NT2/D1 (cell line): ENCODE data around the gene ANKRD22.
"Not testable (repeated sequence)": the region's sequence is repeated elsewhere in the genome, so short reads cannot be mapped to it uniquely, and the experiment has no call there.

Source experiments
- DNase-seq: peaks from one replicate; pipeline ENCODE4 v3.0.0-alpha.2; 2011; ENCODE audit warnings: low read depth, low spot score
- H3K27me3 ChIP-seq: 2 replicates; pipeline ENCODE4 v1.6.0; 2011; ENCODE audit warnings: mild to moderate bottlenecking; ENCODE audit not compliant: insufficient read length, insufficient read depth
- H3K36me3 ChIP-seq: 2 replicates; pipeline ENCODE4 v1.6.1; 2011; ENCODE audit warnings: mild to moderate bottlenecking, low read length, mixed read lengths; ENCODE audit not compliant: insufficient read depth, insufficient read length
- H3K4me1 ChIP-seq: 2 replicates; pipeline ENCODE4 v1.5.1; 2011; ENCODE audit not compliant: insufficient read depth, insufficient read length
- H3K4me3 ChIP-seq: 2 replicates; pipeline ENCODE4 v1.5.1; 2011; ENCODE audit warnings: low read depth; ENCODE audit not compliant: insufficient read length
- H3K9ac ChIP-seq: 2 replicates; pipeline ENCODE4 v1.6.0; 2011; ENCODE audit warnings: low read depth; ENCODE audit not compliant: insufficient read length
- H3K9me3 ChIP-seq: 2 replicates; pipeline ENCODE4 v1.5.1; 2011; ENCODE audit warnings: mild to moderate bottlenecking, low read length; ENCODE audit not compliant: insufficient read depth
- SUZ12 ChIP-seq: IDR thresholded peaks from 2 replicates; pipeline ENCODE4 v1.6.1; 2011; ENCODE audit not compliant: insufficient read length, insufficient read depth; ENCODE audit errors: extremely low read depth
- YY1 ChIP-seq: IDR thresholded peaks from 2 replicates; pipeline ENCODE4 v1.6.1; 2011; ENCODE audit not compliant: insufficient read length, insufficient read depth
- ZNF274 ChIP-seq: IDR thresholded peaks from 2 replicates; pipeline ENCODE4 v1.6.1; 2011; ENCODE audit warnings: mild to moderate bottlenecking, low read depth, low read length

The ANKRD22 gene

GRCh38 chr10:88892222-88892967 is 40.8 kb upstream of the ANKRD22 start:
- no peaks in the 10 kb centered on the region for H3K9me3 ChIP-seq
- no peak for DNase-seq
- no peaks in the 10 kb centered on the region for H3K36me3 ChIP-seq
- H3K27me3 ChIP-seq, result no peaks in the 10 kb centered on the region
- peaks cover 3% of the 10 kb centered on the region for H3K4me1 ChIP-seq
- TF ChIP-seq ZNF274, result no peak
- H3K9ac ChIP-seq, result no peak overlapping the region
- no peak overlapping the region for H3K4me3 ChIP-seq

GRCh38 chr10:88890681-88891381 is 39.2 kb upstream of the ANKRD22 start:
- Histone ChIP-seq H3K27me3 (no peaks in the 10 kb centered on the region), H3K4me1 (no peaks in the 10 kb centered on the region), H3K4me3 (no peak overlapping the region), H3K36me3 (no peaks in the 10 kb centered on the region), H3K9ac (no peak overlapping the region), H3K9me3 (no peaks in the 10 kb centered on the region)
- TF ChIP-seq SUZ12 (no peak), ZNF274 (no peak), YY1 (no peak)
- DNase-seq, result no peak

- no peak for DNase-seq
- H3K9me3 ChIP-seq, result no peaks in the 10 kb centered on the region
- TF ChIP-seq YY1, result no peak
- no peak for TF ChIP-seq SUZ12
- no peak for TF ChIP-seq ZNF274
- H3K4me1 ChIP-seq, result no peaks in the 10 kb centered on the region
- no peaks in the 10 kb centered on the region for H3K36me3 ChIP-seq
- H3K4me3 ChIP-seq, result no peak overlapping the region
- H3K27me3 ChIP-seq, result no peaks in the 10 kb centered on the region
- no peak overlapping the region for H3K9ac ChIP-seq
These were observed 38.1 kb upstream of the ANKRD22 start for GRCh38 chr10:88889559-88890337.

GRCh38 chr10:88888810-88889445 is 37.3 kb upstream of the ANKRD22 start:
- Histone ChIP-seq H3K4me1 (no peaks in the 10 kb centered on the region), H3K36me3 (no peaks in the 10 kb centered on the region), H3K9ac (no peak overlapping the region), H3K9me3 (no peaks in the 10 kb centered on the region), H3K27me3 (no peaks in the 10 kb centered on the region), H3K4me3 (no peak overlapping the region)
- no peak for DNase-seq
- no peak for TF ChIP-seq YY1
- no peak for TF ChIP-seq SUZ12
- no peak for TF ChIP-seq ZNF274

GRCh38 chr10:88886557-88886956 is 34.9 kb upstream of the ANKRD22 start:
- H3K4me3 ChIP-seq, result no peak overlapping the region
- no peak for DNase-seq
- TF ChIP-seq ZNF274 (no peak), YY1 (no peak), SUZ12 (no peak)
- H3K36me3 ChIP-seq, result no peaks in the 10 kb centered on the region
- no peak overlapping the region for H3K9ac ChIP-seq
- H3K27me3 ChIP-seq, result peaks cover 7% of the 10 kb centered on the region
- no peaks in the 10 kb centered on the region for H3K4me1 ChIP-seq
- H3K9me3 ChIP-seq, result no peaks in the 10 kb centered on the region

- TF ChIP-seq SUZ12, result no peak
- Histone ChIP-seq H3K4me3 (no peak overlapping the region), H3K9me3 (no peaks in the 10 kb centered on the region), H3K9ac (no peak overlapping the region), H3K27me3 (peaks cover 30% of the 10 kb centered on the region), H3K4me1 (no peaks in the 10 kb centered on the region), H3K36me3 (no peaks in the 10 kb centered on the region)
- no peak for DNase-seq
These were observed 31.8 kb upstream of the ANKRD22 start for GRCh38 chr10:88883448-88883809.

- not testable (repeated sequence) for DNase-seq
These were observed 31.2 kb upstream of the ANKRD22 start for GRCh38 chr10:88882646-88883447.

More at GRCh38 chr10:88882646-88883447, 31.2 kb upstream of the ANKRD22 start:
- not testable (repeated sequence) for H3K9me3 ChIP-seq, H3K9ac ChIP-seq, H3K4me1 ChIP-seq, H3K36me3 ChIP-seq, H3K4me3 ChIP-seq
- peaks cover 34% of the 10 kb centered on the region for H3K27me3 ChIP-seq
